ENCODE data around the gene NUP93.

- TF ChIP-seq CEBPB (IDR thresholded peaks at IDR 0.05) = no peak
- TF ChIP-seq SMC3 (IDR thresholded peaks at IDR 0.05) = no peak
- no peak for TF ChIP-seq CTCF (IDR thresholded peaks at IDR 0.05)
- no peak for TF ChIP-seq HOXA7 (CRISPR knock-in tag; IDR thresholded peaks at IDR 0.05)
- TF ChIP-seq MAZ (IDR thresholded peaks at IDR 0.05; ENCODE audit: borderline replicate concordance, low read depth, low read length) = no peak
- TF ChIP-seq POLR2A (IDR thresholded peaks at IDR 0.05; ENCODE audit: low read length) = no peak
Measured at GRCh38 chr16:56860226-56861020, 130.5 kb downstream of the NUP93 start.
